Hepatocyte (in vitro differentiated cells): ENCODE results near the gene NOD2.

Experiments used
- CTCF ChIP-seq: fragments of 200-600 bp; sonication (generic); IDR thresholded peaks from 2 replicates; pipeline ENCODE4 v1.5.1; 2016; ENCODE audit warnings: antibody characterized with exemption, mild to moderate bottlenecking; ENCODE audit not compliant: poor library complexity
- EZH2phosphoT487 ChIP-seq: fragments of 200-600 bp; sonication (generic); IDR thresholded peaks from one replicate; pipeline ENCODE4 v1.6.1; 2018; ENCODE audit warnings: antibody characterized with exemption, mild to moderate bottlenecking, low read depth, moderate library complexity; ENCODE audit not compliant: unreplicated experiment, severe bottlenecking

- TF ChIP-seq CTCF, result no peak
- TF ChIP-seq EZH2phosphoT487, result no peak
Observed at GRCh38 chr16:50705436-50706110, 12.2 kb downstream of the NOD2 start.
